Fibroblast of lung (primary cell): ENCODE results near the gene SLC47A1. TPM values are rescaled to one million over a fixed set of nuclear protein-coding genes. Genes with fewer than 3 reads are reported as not detected.

Experiments used
- DNase-seq, 2 donors: peaks; one replicate each; pipeline versions ENCODE4 v3.0.0 to v3.0.0-alpha.2; 2010; ENCODE audit warnings: low read depth in 2 of 2
- H2AFZ ChIP-seq: 2 replicates; pipeline ENCODE4 v1.5.1; 2012; ENCODE audit warnings: low read length, control low read depth, inconsistent platforms
- H3K27ac ChIP-seq: 2 replicates; pipeline ENCODE4 v1.5.1; 2011; ENCODE audit warnings: low read length, control low read depth; ENCODE audit not compliant: insufficient read depth
- H3K27me3 ChIP-seq: 2 replicates; pipeline ENCODE4 v1.5.1; 2011; ENCODE audit warnings: mild to moderate bottlenecking, low read length; ENCODE audit not compliant: control insufficient read depth, insufficient read depth
- H3K36me3 ChIP-seq: 2 replicates; pipeline ENCODE4 v1.5.1; 2011; ENCODE audit warnings: low read length; ENCODE audit not compliant: control insufficient read depth, insufficient read depth
- H3K4me1 ChIP-seq: 2 replicates; pipeline ENCODE4 v1.5.1; 2011; ENCODE audit warnings: low read length; ENCODE audit not compliant: control insufficient read depth, insufficient read depth; ENCODE audit errors: extremely low read depth
- H3K4me2 ChIP-seq: 2 replicates; pipeline ENCODE4 v1.5.1; 2011; ENCODE audit warnings: low read length, control low read depth; ENCODE audit not compliant: insufficient read depth; ENCODE audit errors: extremely low read depth
- H3K4me3 ChIP-seq, 4 experiments: fragments of 200-600 bp in 1 of 4; sonication (generic) in 1 of 4; replicated peaks in 1 of 4; 2 replicates each; pipeline ENCODE4 v1.5.1; 2011 to 2016; ENCODE audit warnings: low read length in 4 of 4, low read depth in 3 of 4, mild to moderate bottlenecking in 3 of 4, control low read depth in 2 of 4, inconsistent platforms in 1 of 4, mixed read lengths in 1 of 4; ENCODE audit not compliant: insufficient read depth in 1 of 4; ENCODE audit errors: control extremely low read depth in 1 of 4
- H3K79me2 ChIP-seq: 2 replicates; pipeline ENCODE4 v1.5.1; 2012; ENCODE audit warnings: mild to moderate bottlenecking, low read length, inconsistent platforms; ENCODE audit not compliant: control insufficient read depth, insufficient read depth
- H3K9ac ChIP-seq: 2 replicates; pipeline ENCODE4 v1.5.1; 2011; ENCODE audit warnings: mild to moderate bottlenecking, low read length, control low read depth; ENCODE audit not compliant: insufficient read depth
- H3K9me3 ChIP-seq: 2 replicates; pipeline ENCODE4 v1.5.1; 2012; ENCODE audit warnings: low read depth, low read length; ENCODE audit not compliant: control insufficient read depth, insufficient read depth
- H4K20me1 ChIP-seq: 2 replicates; pipeline ENCODE4 v1.5.1; 2011; ENCODE audit warnings: low read length; ENCODE audit not compliant: control insufficient read depth, insufficient read depth; ENCODE audit errors: extremely low read depth
- CTCF ChIP-seq, 2 donors: IDR thresholded peaks in 1 of 2; conservative IDR thresholded peaks in 1 of 2; 1 replicate in 1 of 2; 2 replicates in 1 of 2; pipeline ENCODE4 v1.5.1; 2011 to 2012; ENCODE audit warnings: low read length in 2 of 2, control low read depth in 1 of 2, inconsistent platforms in 1 of 2, low read depth in 1 of 2, mild to moderate bottlenecking in 1 of 2
- EZH2 ChIP-seq: IDR thresholded peaks from 2 replicates; pipeline ENCODE4 v1.5.1; 2012; ENCODE audit warnings: low read length, control low read depth, mild to moderate bottlenecking; ENCODE audit errors: missing control alignments
- polyA plus RNA-seq, 2 donors: library from polyadenylated mRNA; depleted of rRNA in 1 of 2; stranded (reverse) in 1 of 2; unstranded in 1 of 2; fragments of >200 nt; gene quantifications; 2 replicates each; pipeline ENCODE4 v1.2.1, GENCODE V29; 2011 to 2012; ENCODE audit warnings: missing spikeins in 1 of 2
- total RNA-seq: library from RNA; depleted of rRNA; stranded (reverse); fragments of >200 nt; gene quantifications from 2 replicates; pipeline ENCODE4 v1.2.1, GENCODE V29; 2014

The SLC47A1 gene
- total and polyA plus RNA-seq, 2 donors (not counting 1 experiment from before 2014, with no cell fraction given): 0.12 to 0.66 TPM

DNA sequence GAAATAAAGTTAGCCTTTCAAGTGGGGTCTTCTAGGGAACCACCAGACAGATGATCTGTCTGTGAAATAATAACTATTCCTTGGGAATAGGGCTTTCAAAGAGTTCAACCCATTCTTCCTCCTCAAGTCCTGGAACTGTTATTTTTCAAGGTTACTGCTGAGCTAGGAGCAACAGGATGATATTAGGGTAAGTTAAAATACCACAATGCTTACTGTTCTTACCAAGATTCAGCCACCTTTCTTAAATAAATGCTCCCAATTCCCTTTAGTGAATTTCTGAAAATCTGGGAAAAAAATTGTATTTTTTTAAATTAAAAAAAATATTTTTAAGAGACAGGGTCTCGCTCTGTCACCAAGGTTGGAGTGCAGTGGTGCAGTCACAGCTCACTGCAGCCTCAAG is 88.0 kb downstream of the SLC47A1 start:
- TF ChIP-seq EZH2 (no peak), CTCF (conservative IDR thresholded peaks at IDR 0.05 in 1 of 2, IDR thresholded peaks at IDR 0.05 in 1 of 2; ENCODE audit: low read depth in 1 of 2, low read length in 2 of 2) (no peak)
- Histone ChIP-seq H3K27ac (no peak overlapping the region), H3K9ac (no peak overlapping the region), H2AFZ (no peak overlapping the region), H3K4me1 (no peaks in the 10 kb centered on the region), H4K20me1 (no peaks in the 10 kb centered on the region), H3K4me3 (no peak overlapping the region), H3K27me3 (no peaks in the 10 kb centered on the region), H3K9me3 (no peaks in the 10 kb centered on the region), H3K79me2 (no peaks in the 10 kb centered on the region), H3K4me2 (no peak overlapping the region), H3K36me3 (no peaks in the 10 kb centered on the region)
- no peak for DNase-seq

GRCh38 chr17:19626079-19626478 is 92.4 kb downstream of the SLC47A1 start:
- no peak overlapping the region for H3K27ac ChIP-seq
- DNase-seq: no peak
- H3K9me3 ChIP-seq: no peaks in the 10 kb centered on the region
- no peak overlapping the region for H2AFZ ChIP-seq
- no peaks in the 10 kb centered on the region for H3K27me3 ChIP-seq
- no peaks in the 10 kb centered on the region for H3K4me1 ChIP-seq
- H3K79me2 ChIP-seq: no peaks in the 10 kb centered on the region
- no peaks in the 10 kb centered on the region for H4K20me1 ChIP-seq
- H3K4me2 ChIP-seq: no peak overlapping the region
- no peak overlapping the region for H3K4me3 ChIP-seq
- H3K36me3 ChIP-seq: no peaks in the 10 kb centered on the region
- H3K9ac ChIP-seq: no peak overlapping the region
- TF ChIP-seq CTCF (conservative IDR thresholded peaks at IDR 0.05 in 1 of 2, IDR thresholded peaks at IDR 0.05 in 1 of 2; ENCODE audit: low read depth in 1 of 2, low read length in 2 of 2): no peak
- TF ChIP-seq EZH2: no peak

Other genes with a start within 250 kb of the SLC47A1 start
- gene B9D1, start 171.1 kb upstream of the SLC47A1 start, total RNA-seq: 20.8 and 38.5 TPM in 2 replicates
- gene B9D1, start 171.1 kb upstream of the SLC47A1 start, polyA plus RNA-seq: 32.0 and 35.7 TPM in 2 replicates
- gene MAPK7, start 155.4 kb upstream of the SLC47A1 start, total RNA-seq: 10.3 and 18.8 TPM in 2 replicates
- 12.8 and 13.8 TPM in 2 replicates for gene MAPK7, start 155.4 kb upstream of the SLC47A1 start, polyA plus RNA-seq
- 81.3 and 137 TPM in 2 replicates for gene MFAP4, start 146.7 kb upstream of the SLC47A1 start, total RNA-seq
- gene MFAP4, start 146.7 kb upstream of the SLC47A1 start, polyA plus RNA-seq: 37.8 and 53.3 TPM in 2 replicates
- 7.2 and 21.5 TPM in 2 replicates for gene RNF112, start 122.6 kb upstream of the SLC47A1 start, total RNA-seq
- 1.5 and 2.8 TPM in 2 replicates for gene RNF112, start 122.6 kb upstream of the SLC47A1 start, polyA plus RNA-seq
- gene ALDH3A2, start 114.9 kb downstream of the SLC47A1 start, total RNA-seq: 30.2 and 33.1 TPM in 2 replicates
- 8.5 and 14.6 TPM in 2 replicates for gene ALDH3A2, start 114.9 kb downstream of the SLC47A1 start, polyA plus RNA-seq
- not detected in 2 replicates for gene SLC47A2, start 182.7 kb downstream of the SLC47A1 start, total RNA-seq
- gene SLC47A2, start 182.7 kb downstream of the SLC47A1 start, polyA plus RNA-seq: not detected in 2 replicates
- under 0.01 and 0.17 TPM in 2 replicates for gene ALDH3A1, start 214.4 kb downstream of the SLC47A1 start, total RNA-seq
- gene ALDH3A1, start 214.4 kb downstream of the SLC47A1 start, polyA plus RNA-seq: 0.12 and 1.0 TPM in 2 replicates